ENCODE results near the gene RALGAPB. TPM values are rescaled to one million over a fixed set of nuclear protein-coding genes. Genes with fewer than 3 reads are reported as not detected.

Gene RALGAPB
- 38.3 and 45.8 TPM in 2 replicates for total RNA-seq

DNA sequence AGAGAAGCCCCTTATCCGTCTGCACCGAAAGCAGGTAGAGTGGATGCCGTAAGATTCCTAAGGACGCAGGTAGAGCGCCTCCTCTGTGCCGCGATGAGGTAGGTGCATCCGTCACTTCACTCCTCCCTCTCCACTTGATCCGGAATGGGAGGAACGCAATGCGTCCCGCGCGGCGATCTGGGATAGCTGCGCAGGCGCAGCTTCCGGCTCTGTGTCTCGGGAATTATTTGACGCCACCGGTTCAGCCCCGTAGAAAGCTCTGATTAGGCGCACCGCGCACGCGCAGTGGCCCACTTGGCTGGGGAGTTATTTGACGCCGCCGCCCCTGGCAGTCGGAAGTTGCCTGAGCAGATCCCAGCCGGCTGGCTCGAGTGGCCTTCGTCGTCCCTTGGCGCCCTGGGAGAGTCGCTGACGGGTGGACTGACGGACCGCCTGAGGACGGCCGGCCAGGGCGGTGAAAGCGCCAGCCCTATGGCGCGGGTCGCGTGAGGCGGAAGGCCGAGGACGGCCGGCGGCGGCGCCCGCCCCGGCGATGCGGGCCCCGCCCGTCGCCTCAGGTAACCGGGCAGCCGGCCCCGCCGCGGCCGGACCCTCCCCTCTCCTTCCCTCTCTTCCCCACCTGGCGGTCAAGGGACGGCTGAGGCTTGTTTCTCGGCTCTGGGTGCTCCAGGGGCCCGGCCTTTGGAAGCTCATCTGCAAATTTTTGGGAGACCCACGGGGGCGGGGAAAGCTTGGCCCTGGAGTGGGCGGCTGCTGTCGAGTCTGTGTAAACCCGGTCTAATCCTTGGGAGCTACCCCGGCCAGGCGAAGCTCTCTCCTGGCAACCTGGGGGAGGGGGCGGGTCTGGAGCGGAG lies at the start of gene RALGAPB:
Gene RALGAPB (plus strand): TSS at position 331 of the 854 bp plus-strand sequence. CDS start 15,590 bp downstream, outside the sequence.
- TF ChIP-seq, protein P1, sequence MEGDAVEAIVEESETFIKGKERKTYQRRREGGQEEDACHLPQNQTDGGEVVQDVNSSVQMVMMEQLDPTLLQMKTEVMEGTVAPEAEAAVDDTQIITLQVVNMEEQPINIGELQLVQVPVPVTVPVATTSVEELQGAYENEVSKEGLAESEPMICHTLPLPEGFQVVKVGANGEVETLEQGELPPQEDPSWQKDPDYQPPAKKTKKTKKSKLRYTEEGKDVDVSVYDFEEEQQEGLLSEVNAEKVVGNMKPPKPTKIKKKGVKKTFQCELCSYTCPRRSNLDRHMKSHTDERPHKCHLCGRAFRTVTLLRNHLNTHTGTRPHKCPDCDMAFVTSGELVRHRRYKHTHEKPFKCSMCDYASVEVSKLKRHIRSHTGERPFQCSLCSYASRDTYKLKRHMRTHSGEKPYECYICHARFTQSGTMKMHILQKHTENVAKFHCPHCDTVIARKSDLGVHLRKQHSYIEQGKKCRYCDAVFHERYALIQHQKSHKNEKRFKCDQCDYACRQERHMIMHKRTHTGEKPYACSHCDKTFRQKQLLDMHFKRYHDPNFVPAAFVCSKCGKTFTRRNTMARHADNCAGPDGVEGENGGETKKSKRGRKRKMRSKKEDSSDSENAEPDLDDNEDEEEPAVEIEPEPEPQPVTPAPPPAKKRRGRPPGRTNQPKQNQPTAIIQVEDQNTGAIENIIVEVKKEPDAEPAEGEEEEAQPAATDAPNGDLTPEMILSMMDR (IDR thresholded peaks at IDR 0.05; ENCODE audit: insufficient read depth, low read depth, low read length) = peak; percentile 35
- peak within 1 kb of the TSS; percentile 85 for H3K4me3 ChIP-seq (ENCODE audit: low read depth, low read length)
- DNase-seq (ENCODE audit: low read depth) = peak; percentile 97

DNA sequence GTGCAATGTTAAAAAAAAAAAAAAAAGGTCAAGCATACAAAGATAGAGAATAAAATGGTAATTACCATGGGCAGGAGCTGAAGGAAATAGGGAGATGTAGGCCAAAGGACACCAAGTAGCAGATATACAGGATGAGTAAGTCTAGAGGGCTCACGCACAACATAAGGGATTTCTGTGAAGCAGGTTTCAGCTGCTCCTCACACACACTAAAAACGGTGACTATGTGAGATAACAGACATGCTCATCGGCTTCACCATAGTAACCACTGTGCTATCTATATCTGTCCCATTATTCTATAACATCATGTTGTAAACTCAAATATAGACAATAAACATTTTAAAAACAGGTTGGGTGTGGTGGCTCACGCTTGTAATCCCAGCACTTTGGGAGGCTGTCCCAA lies 49.1 kb upstream of the RALGAPB start:
- TF ChIP-seq, protein P1 (IDR thresholded peaks at IDR 0.05; ENCODE audit: insufficient read depth, low read depth, low read length) = no peak
- H3K4me3 ChIP-seq (ENCODE audit: low read depth, low read length) = no peak overlapping the region
- DNase-seq (ENCODE audit: low read depth) = no peak

DNA sequence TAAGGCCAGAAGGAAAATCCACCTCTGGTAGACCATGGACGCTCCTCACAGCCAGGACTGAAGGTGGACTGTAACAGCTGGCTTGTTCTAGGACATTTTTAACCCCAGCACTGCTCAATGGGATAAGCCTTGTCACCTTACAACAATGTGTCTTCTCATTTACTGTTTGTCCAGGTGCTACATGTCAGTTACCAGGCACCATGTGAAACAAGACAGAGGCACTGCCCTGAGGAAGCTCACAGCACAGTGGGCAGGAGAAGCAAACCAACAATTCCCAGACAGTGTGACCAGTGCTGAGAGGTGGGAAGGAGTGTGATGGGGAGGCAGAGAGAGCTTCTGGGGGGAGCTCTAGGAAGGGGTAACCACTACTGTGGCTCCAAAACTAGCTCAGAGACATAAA lies 48.2 kb upstream of the RALGAPB start:
- no peak for DNase-seq (ENCODE audit: low read depth)
- TF ChIP-seq, protein P1 (IDR thresholded peaks at IDR 0.05; ENCODE audit: insufficient read depth, low read depth, low read length) = no peak
- no peak overlapping the region for H3K4me3 ChIP-seq (ENCODE audit: low read depth, low read length)

DNA sequence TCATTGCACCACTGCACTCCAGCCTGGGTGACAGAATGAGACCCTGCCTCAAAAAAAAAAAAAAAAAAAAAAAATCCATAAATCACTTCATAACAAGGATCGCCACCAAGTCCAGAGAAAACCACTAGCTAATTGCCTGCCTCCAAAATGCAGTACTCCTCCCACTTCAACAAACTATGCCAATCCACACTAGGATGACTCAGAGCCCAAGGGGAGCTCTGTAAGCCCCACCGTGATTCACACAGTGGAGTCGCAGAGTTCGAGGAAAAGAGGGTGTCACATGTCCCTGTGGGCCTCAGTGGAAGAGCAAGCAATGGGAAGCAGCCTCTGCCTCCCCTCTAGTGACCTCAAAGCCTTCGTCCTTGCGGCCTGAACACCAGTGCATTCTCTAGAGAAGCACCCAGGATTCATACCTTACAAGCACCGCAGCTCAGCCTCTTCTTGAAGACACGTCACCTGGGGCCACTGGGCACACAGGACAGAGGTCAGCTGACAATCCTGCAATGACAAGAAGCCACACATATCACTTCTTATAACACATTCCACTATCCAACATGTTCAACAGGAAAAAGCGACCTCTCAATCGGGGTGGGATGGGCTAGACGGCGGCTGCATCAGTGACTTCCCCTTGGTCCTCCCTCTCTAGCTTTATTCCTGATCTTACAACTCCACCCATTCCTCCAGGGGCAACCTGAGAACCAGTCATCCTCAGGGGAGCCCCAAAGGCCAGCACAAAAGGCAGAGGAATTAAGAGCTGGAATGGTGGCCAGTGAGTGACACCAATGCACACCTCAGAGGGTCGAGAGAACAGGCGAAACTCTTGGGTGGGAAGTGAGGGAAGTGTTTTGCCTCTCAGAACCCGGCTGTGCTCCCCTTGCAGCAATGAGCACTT lies 46.4 kb upstream of the RALGAPB start:
- H3K4me3 ChIP-seq (ENCODE audit: low read depth, low read length) = no peak overlapping the region
- DNase-seq (ENCODE audit: low read depth) = peak; percentile 88
- TF ChIP-seq, protein P1 (IDR thresholded peaks at IDR 0.05; ENCODE audit: insufficient read depth, low read depth, low read length) = no peak

DNA sequence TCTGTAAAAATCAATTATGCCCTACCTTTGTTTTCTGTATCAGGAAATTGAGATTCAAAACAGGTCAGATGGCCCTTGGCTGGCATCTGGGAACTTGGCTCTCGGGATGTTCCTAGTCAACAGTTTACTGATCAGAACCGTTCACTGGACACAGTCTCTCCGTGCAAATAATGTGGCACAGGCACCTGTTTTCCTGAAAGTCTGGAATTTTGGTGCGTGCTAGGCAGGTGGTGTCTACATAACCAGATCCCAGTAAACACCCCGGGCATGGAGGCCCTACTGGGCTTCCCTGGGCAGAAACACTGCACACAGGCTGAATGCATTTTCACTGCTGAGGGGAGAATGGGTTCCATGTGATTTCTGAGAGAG lies 45.0 kb upstream of the RALGAPB start:
- H3K4me3 ChIP-seq (ENCODE audit: low read depth, low read length) = no peak overlapping the region
- TF ChIP-seq, protein P1 (IDR thresholded peaks at IDR 0.05; ENCODE audit: insufficient read depth, low read depth, low read length) = no peak

DNA sequence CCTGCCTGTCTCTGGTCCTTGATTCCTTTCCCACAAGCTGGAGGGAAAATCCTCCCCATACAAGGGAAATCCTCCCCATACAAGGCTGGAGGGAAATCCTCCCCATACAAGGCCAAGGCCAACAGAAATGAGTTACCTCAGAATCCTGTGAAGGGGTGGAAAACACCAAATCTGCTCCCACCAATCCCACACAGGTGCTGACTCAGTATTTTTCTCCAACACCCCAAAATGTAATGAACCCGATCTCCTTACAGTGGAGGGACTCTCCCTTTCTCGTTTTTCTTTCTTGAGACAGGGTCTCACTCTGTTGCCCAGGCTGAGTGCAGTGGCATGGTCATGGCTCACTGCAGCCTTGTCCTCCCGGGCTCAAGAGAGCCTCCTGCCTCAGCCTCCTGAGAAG lies 43.8 kb upstream of the RALGAPB start:
- H3K4me3 ChIP-seq (ENCODE audit: low read depth, low read length) = no peak overlapping the region
- TF ChIP-seq, protein P1 (IDR thresholded peaks at IDR 0.05; ENCODE audit: insufficient read depth, low read depth, low read length) = no peak
- no peak for DNase-seq (ENCODE audit: low read depth)

More for the DNA sequence above, 45.0 kb upstream of the RALGAPB start:
- no peak for DNase-seq (ENCODE audit: low read depth)
